Activated CD4-positive, alpha-beta T cell treated with anti-CD3 and anti-CD28 coated beads, Interleukin-2, amount 50 U/mL, for 4 hours (primary cell): Measurements from ENCODE around the gene SHB.
"Not testable (repeated sequence)": the region's sequence is repeated elsewhere in the genome, so short reads cannot be mapped to it uniquely, and the experiment has no call there.

Experiments
- DNase-seq, 2 experiments: peaks; one replicate each; pipeline ENCODE4 v3.0.0-alpha.2; 2020

The SHB gene

GRCh38 chr9:38062498-38063362 lies 6.3 kb downstream of the SHB start:
- no peak for DNase-seq

GRCh38 chr9:38062106-38062497 lies 6.9 kb downstream of the SHB start:
- no peak for DNase-seq

- DNase-seq, result no peak
Observed at GRCh38 chr9:38061326-38061977, 7.6 kb downstream of the SHB start.

- no peak for DNase-seq
Observed at GRCh38 chr9:38060681-38061080, 8.3 kb downstream of the SHB start.

- DNase-seq, result no peak
Observed at GRCh38 chr9:38059233-38059936, 9.6 kb downstream of the SHB start.

GRCh38 chr9:38058452-38059232 lies 10.4 kb downstream of the SHB start:
- DNase-seq, result no peak

- DNase-seq, result no peak
Observed at GRCh38 chr9:38057416-38058195, 11.4 kb downstream of the SHB start.

- no peak for DNase-seq
Observed at GRCh38 chr9:38054653-38055052, 14.4 kb downstream of the SHB start.

GRCh38 chr9:38053697-38054461 lies 15.1 kb downstream of the SHB start:
- DNase-seq, result no peak

GRCh38 chr9:38051780-38052546 lies 17.1 kb downstream of the SHB start:
- DNase-seq, result no peak

GRCh38 chr9:38048316-38048969 lies 20.6 kb downstream of the SHB start:
- DNase-seq, result no peak

GRCh38 chr9:38047301-38048251 lies 21.5 kb downstream of the SHB start:
- no peak for DNase-seq

- no peak for DNase-seq
Observed at GRCh38 chr9:38046661-38047300, 22.2 kb downstream of the SHB start.

- not testable (repeated sequence) for DNase-seq
Observed at GRCh38 chr9:38045939-38046338, 23.1 kb downstream of the SHB start.

- DNase-seq, result no peak
Observed at GRCh38 chr9:38044706-38045105, 24.3 kb downstream of the SHB start.

- DNase-seq, result no peak
Observed at GRCh38 chr9:38043931-38044623, 24.9 kb downstream of the SHB start.

- no peak for DNase-seq
Observed at GRCh38 chr9:38042626-38043357, 26.2 kb downstream of the SHB start.
